Suprapubic skin (tissue), 3 donors: Measurements from ENCODE around the gene MAP2.

ENCODE experiments used
- EP300 ChIP-seq: sonication (generic); formaldehyde crosslinking; IDR thresholded peaks from one replicate; pipeline ENCODE4 v1.6.1; 2017; ENCODE audit warnings: antibody characterized with exemption
- POLR2A ChIP-seq, 2 donors: fragments of 450-650 bp; IDR thresholded peaks; one replicate each; pipeline ENCODE4 v1.6.1; 2017; ENCODE audit warnings: antibody characterized with exemption in 2 of 2, mild to moderate bottlenecking in 2 of 2, moderate library complexity in 2 of 2
- TF ChIP-seq, protein P1 (sequence below), 2 donors: fragments of 200-600 bp in 1 of 2; fragments of 450-650 bp in 1 of 2; sonication (generic) in 1 of 2; IDR thresholded peaks; one replicate each; pipeline ENCODE4 v1.5.1; 2016 to 2019; ENCODE audit warnings: antibody characterized with exemption in 2 of 2, mild to moderate bottlenecking in 1 of 2, moderate library complexity in 1 of 2

DNA sequence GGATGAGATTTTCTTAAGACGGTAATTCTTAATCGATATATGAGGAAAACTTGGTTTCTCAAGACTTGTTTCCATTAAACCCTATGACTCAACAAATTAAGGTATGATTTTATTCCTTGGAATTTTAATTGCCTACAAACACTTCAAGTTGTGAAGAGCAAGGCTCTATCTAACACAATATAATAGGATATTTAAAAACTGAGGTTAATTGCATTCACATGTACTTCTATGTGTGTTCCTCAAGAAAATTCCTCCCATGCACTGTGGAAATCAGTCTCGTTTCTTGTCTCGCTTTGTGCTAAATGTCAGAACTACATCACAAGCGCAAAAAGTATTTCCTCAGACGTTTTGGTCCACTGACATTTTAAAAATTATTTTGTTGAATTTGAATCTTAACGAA, 238.2 kb downstream of the MAP2 start:
- TF ChIP-seq, protein P1, sequence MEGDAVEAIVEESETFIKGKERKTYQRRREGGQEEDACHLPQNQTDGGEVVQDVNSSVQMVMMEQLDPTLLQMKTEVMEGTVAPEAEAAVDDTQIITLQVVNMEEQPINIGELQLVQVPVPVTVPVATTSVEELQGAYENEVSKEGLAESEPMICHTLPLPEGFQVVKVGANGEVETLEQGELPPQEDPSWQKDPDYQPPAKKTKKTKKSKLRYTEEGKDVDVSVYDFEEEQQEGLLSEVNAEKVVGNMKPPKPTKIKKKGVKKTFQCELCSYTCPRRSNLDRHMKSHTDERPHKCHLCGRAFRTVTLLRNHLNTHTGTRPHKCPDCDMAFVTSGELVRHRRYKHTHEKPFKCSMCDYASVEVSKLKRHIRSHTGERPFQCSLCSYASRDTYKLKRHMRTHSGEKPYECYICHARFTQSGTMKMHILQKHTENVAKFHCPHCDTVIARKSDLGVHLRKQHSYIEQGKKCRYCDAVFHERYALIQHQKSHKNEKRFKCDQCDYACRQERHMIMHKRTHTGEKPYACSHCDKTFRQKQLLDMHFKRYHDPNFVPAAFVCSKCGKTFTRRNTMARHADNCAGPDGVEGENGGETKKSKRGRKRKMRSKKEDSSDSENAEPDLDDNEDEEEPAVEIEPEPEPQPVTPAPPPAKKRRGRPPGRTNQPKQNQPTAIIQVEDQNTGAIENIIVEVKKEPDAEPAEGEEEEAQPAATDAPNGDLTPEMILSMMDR (IDR thresholded peaks at IDR 0.05): no peak
- TF ChIP-seq EP300: no peak
- no peak for TF ChIP-seq POLR2A (IDR thresholded peaks at IDR 0.05)
